Activated T-cell treated with anti-CD3 and anti-CD28 coated beads, Interleukin-2, amount 50 U/mL, for 4 hours (primary cell): ENCODE results near the gene SNRNP70. TPM values are rescaled to one million over a fixed set of nuclear protein-coding genes. Genes with fewer than 3 reads are reported as not detected.

Experiments
- total RNA-seq, 3 donors: library from RNA; stranded (reverse); gene quantifications; one replicate each; pipeline ENCODE4 v1.2.1, GENCODE V29; 2021

The SNRNP70 gene
- total RNA-seq, 3 donors from 2014 or later, result 278 to 294 (median 283) TPM

Other genes starting within 250 kb of the SNRNP70 start
- gene HSD17B14, start 249.0 kb upstream of the SNRNP70 start, total RNA-seq, result under 1 TPM; 0.37 to 0.65 (median 0.61) TPM
- gene PLEKHA4, start 216.8 kb upstream of the SNRNP70 start, total RNA-seq, result 1 to 10 TPM; 4.1 to 4.6 (median 4.6) TPM
- gene PPP1R15A, start 213.0 kb upstream of the SNRNP70 start, total RNA-seq, result 100 to 1,000 TPM in 2 of 3 donors, 10 to 100 TPM in 1; 76.0 to 134 (median 110) TPM
- under 1 TPM in 1 of 3 donors, not detected in 2; 0.69 TPM for gene TULP2, start 186.7 kb upstream of the SNRNP70 start, total RNA-seq
- 10 to 100 TPM; 88.5 to 90.0 (median 89.3) TPM for gene NUCB1, start 185.1 kb upstream of the SNRNP70 start, total RNA-seq
- not detected for gene DHDH, start 151.8 kb upstream of the SNRNP70 start, total RNA-seq
- 100 to 1,000 TPM; 200 to 250 (median 203) TPM for gene BAX, start 130.6 kb upstream of the SNRNP70 start, total RNA-seq
- 1,000 to 10,000 TPM in 2 of 3 donors, 100 to 1,000 TPM in 1; 996 to 1,080 (median 1,001) TPM for gene FTL, start 120.1 kb upstream of the SNRNP70 start, total RNA-seq
- gene GYS1, start 92.1 kb upstream of the SNRNP70 start, total RNA-seq, result 10 to 100 TPM; 34.5 to 41.1 (median 35.5) TPM
- 100 to 1,000 TPM; 208 to 257 (median 230) TPM for gene RUVBL2, start 91.6 kb upstream of the SNRNP70 start, total RNA-seq
- not detected for gene LHB, start 68.4 kb upstream of the SNRNP70 start, total RNA-seq
- not detected for gene CGB3, start 61.1 kb upstream of the SNRNP70 start, total RNA-seq
- gene CGB2, start 53.6 kb upstream of the SNRNP70 start, total RNA-seq, result not detected
- not detected for gene CGB1, start 48.6 kb upstream of the SNRNP70 start, total RNA-seq
- gene CGB5, start 41.6 kb upstream of the SNRNP70 start, total RNA-seq, result not detected
- gene CGB8, start 36.3 kb upstream of the SNRNP70 start, total RNA-seq, result not detected
- gene CGB7, start 27.7 kb upstream of the SNRNP70 start, total RNA-seq, result not detected
- gene NTF4, start 20.6 kb upstream of the SNRNP70 start, total RNA-seq, result not detected
- not detected for gene KCNA7, start 12.8 kb upstream of the SNRNP70 start, total RNA-seq
- gene LIN7B, start 28.9 kb downstream of the SNRNP70 start, total RNA-seq, result 1 to 10 TPM; 4.0 to 6.3 (median 4.2) TPM
- gene C19orf73, start 33.7 kb downstream of the SNRNP70 start, total RNA-seq, result 1 to 10 TPM; 1.5 to 2.9 (median 2.6) TPM
- gene PPFIA3, start 34.1 kb downstream of the SNRNP70 start, total RNA-seq, result 1 to 10 TPM; 3.4 to 5.0 (median 4.0) TPM
- not detected for gene HRC, start 69.9 kb downstream of the SNRNP70 start, total RNA-seq
- under 1 TPM; 0.37 to 0.43 (median 0.38) TPM for gene TRPM4, start 72.3 kb downstream of the SNRNP70 start, total RNA-seq
- gene SLC6A16, start 239.7 kb downstream of the SNRNP70 start, total RNA-seq, result under 1 TPM; 0.20 to 0.92 (median 0.29) TPM
- gene CD37, start 250.0 kb downstream of the SNRNP70 start, total RNA-seq, result 100 to 1,000 TPM in 2 of 3 donors, 10 to 100 TPM in 1; 99.6 to 116 (median 106) TPM